Stimulated activated CD8-positive, alpha-beta memory T cell treated with anti-CD3 and anti-CD28 coated beads, Interleukin-7, amount 100 ng/mL, for 1 hour (primary cell): Measurements from ENCODE around the gene LNX2.

Experiments
- DNase-seq, 2 donors: peaks; one replicate each; pipeline ENCODE4 v3.0.0-alpha.2; 2020; ENCODE audit warnings: low read depth in 2 of 2

LNX2 gene

DNA sequence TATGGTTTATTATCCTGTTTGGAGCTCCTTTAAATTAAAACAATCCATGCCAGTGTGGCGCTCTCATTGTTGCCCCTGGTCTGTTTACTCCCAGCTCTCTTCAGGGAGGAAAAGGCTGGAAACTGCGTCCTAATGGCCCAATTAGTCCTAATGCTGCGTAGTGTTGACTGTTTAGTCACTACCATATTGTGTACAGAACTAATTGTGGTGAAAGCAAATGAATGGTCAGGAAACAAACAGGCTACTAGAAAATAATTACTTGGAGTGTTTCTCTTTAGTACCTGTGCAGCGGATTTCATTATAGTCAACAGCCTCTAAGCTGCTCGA is 115.5 kb downstream of the LNX2 start:
- DNase-seq: no peak

DNA sequence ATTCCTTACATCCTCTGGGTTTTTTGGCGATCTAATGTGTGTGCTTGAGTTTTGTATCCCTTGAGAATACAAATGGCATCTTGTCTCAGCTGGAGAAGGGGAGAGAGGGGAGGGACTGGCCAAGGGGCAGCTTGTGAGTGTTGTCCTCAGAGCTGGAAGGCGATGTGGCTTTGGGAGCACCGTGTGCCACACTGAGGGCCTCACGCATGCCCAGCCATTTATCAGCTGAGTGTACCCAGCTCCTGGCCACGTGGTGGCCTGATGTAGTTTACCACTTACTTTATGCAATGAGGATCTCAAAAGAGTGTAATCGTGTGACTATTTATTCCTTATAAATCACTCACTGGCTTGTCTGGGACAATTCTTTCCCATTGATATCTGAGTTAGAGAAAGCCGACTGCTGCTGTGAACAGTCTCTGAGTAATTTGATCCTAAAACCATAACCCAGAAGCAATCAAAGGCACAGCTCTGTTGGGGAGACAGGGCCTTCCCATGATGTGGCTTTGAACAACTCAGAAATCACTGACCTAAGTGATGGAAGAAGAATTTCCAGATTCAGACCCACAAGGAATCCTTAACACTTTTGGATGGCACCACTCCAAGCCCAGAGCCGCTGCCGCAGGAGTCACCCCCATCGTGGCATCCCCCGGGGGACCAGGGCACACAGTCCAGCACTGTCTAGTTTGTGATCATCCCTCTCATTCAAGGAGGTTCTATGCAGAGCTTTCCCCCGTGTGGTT is 116.0 kb downstream of the LNX2 start:
- no peak for DNase-seq

DNA sequence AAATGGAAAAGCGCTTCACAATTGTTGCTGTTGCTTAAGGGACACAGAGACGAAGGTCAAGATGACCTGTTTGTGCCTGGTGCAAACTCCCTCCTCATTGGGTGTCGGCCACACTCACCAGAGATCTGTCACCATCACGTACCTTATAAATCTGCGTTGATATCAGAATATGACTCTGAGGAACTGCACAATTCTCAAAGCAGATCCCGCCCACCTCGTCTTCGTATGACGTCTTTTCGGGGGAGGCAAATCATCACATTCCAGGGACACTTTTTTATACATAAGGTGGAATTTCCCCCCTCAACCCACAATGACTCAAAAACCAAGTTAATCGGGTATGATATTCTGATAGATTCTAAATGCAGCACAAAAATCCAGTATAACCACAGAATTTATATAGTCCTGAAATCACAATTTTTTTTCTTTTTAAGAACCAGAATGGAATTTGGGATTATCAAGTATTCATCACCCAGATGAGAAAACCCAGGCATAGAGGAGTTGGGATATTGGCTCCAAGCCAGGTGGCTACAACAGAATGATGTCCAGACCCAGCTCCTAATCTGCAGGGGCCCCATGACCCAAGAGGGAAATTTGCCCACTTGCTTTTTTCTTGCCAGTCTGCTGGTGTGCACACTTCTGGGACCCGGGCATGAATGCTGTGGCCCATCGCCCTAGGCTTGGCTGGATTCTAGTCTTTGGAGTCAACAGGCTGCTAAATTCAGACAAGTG is 119.4 kb downstream of the LNX2 start:
- DNase-seq: no peak

DNA sequence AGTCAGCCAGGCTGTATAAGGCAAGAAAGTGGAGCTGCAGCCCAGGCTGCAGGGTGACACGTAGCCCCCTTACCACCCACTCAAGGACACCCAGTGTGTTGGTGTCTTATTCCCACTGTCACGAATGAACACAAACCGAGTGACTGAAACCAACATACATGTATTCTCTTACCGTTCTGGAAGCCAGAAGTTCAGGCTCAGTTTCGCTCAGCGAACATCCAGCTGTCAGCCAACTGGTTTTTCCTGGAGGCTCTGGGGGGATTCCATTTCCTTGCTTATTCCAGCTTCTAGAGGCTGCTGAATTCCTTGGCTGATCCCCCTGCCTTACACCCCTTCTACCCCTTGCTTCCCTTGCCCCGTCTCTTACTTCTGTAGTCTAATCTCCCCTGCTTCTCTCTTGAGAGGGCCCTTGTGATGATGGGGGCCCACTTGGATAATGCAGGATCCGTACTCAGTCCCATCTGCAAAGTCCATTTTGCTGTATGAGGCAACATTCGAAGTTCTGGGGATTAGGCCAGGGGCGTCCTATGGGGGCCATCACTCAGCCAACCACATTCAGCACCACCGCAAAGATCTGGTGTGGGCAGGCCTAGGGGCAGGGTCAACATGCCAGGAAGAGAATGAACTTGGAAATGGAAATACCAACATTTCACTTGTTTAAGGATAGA is 122.6 kb downstream of the LNX2 start:
- no peak for DNase-seq

DNA sequence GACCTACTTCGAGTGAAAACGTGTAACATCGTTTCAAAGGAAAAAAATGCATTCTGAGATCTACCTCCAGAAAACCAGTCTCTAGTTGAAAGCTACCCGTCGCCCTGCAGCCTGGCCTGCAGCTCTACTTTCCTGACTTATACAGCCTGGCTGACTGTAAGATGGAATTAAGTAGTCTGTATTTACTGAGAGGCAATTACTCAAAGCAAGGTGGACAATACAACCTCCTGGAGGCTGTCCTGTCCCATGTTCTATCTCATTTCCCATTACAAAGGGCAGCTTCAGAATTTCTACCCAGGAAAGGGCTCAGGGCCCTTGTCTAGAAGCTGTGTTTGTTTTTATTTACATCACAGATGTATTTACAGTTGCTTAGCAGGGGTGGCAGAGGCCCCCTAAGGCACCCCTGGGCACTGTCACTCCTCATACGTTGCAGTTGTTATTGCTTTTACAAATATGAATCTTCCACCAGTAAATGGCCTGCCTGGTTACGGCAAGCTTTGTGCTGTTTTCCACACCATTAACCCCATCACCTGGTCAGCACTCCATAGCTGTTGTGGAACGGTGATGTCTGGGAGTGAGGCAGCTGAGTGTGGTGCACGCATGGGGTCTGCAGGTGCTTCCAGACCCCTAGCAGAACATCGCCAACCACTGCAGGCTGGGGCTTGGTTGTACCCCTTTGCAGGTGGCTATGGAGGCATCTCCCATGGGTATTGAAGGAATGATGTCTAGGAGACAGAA is 123.6 kb downstream of the LNX2 start:
- DNase-seq: no peak

DNA sequence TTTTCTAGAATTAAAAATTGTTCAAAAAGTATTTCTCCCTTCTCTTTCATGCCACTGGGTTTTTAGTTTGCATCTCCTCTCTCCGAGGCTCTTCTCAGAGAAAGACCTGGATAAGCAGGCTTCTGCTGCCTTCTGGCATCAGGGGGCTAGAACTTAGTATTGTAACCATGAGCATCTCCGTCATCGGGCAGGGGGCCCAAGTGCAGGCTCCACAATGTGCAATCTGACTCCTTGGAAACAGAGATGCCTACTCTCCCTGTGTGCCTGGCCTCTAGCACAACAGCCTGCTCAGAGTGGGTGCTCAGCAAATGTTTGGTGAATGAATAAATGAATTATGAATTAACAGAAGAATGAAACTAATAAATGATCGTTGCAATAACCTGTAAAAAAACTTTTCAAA is 124.3 kb downstream of the LNX2 start:
- no peak for DNase-seq
